K562 (cell line): ENCODE results near the gene DHCR7. TPM values are rescaled to one million over a fixed set of nuclear protein-coding genes. Genes with fewer than 3 reads are reported as not detected.

ENCODE experiments used
- ATF6 ChIP-seq: sonication (generic); formaldehyde crosslinking; IDR thresholded peaks from 2 replicates; pipeline ENCODE4 v1.4.0; 2020; ENCODE audit warnings: mild to moderate bottlenecking, missing genetic modification reagents
- CTBP1 ChIP-seq: fragments of 450-650 bp; IDR thresholded peaks from 2 replicates; pipeline ENCODE4 v1.6.1; 2016; ENCODE audit warnings: borderline replicate concordance
- FOXP1 ChIP-seq: sonication (generic); formaldehyde crosslinking; IDR thresholded peaks from 2 replicates; pipeline ENCODE4 v1.8.0; 2022; ENCODE audit warnings: mild to moderate bottlenecking, missing genetic modification reagents
- RAD21 ChIP-seq, 2 experiments: fragments of 250-450 bp in 1 of 2; fragments of 450-650 bp in 1 of 2; sonication (Bioruptor Pico) in 1 of 2; formaldehyde crosslinking in 1 of 2; IDR thresholded peaks in 1 of 2; conservative IDR thresholded peaks in 1 of 2; 2 replicates each; pipeline versions ENCODE4 v1.4.0 to v1.8.0; 2020 to 2022; ENCODE audit warnings: mild to moderate bottlenecking in 2 of 2, moderate library complexity in 1 of 2
- SAFB2 ChIP-seq: fragments of 200-400 bp; formaldehyde crosslinking; IDR thresholded peaks from 2 replicates; pipeline ENCODE4 v1.6.1; 2018; ENCODE audit warnings: borderline replicate concordance, low read length, low read depth, moderate library complexity; ENCODE audit not compliant: severe bottlenecking
- SMC3 ChIP-seq: conservative IDR thresholded peaks from 2 replicates; pipeline ENCODE4 v1.6.1; 2011; ENCODE audit warnings: low read depth, low read length, improper control_type of control experiment; ENCODE audit not compliant: insufficient read depth
- TAF15 ChIP-seq: fragments of 200-400 bp; formaldehyde crosslinking; IDR thresholded peaks from 2 replicates; pipeline ENCODE4 v1.6.1; 2017; ENCODE audit warnings: mild to moderate bottlenecking, low read depth, low read length, moderate library complexity
- ZMIZ1 ChIP-seq, 2 experiments: fragments of 150-350 bp in 1 of 2; IDR thresholded peaks; 2 replicates each; pipeline ENCODE4 v1.6.1; 2012 to 2016; ENCODE audit warnings: low read depth in 2 of 2, low read length in 2 of 2, mild to moderate bottlenecking in 1 of 2, moderate library complexity in 1 of 2
- ZNF347 ChIP-seq: fragments of 450-650 bp; formaldehyde crosslinking; IDR thresholded peaks from 2 replicates; pipeline ENCODE4 v1.4.0; 2020; ENCODE audit warnings: low read depth, mild to moderate bottlenecking, moderate library complexity
- polyA plus RNA-seq, 8 experiments: library from polyadenylated mRNA; depleted of rRNA in 4 of 8; stranded (reverse) in 5 of 8; unstranded in 3 of 8; fragments of >200 nt; fragmentation: Nextera tagmentation in 2 of 8; fragmentation: Illumina TruSeq in 1 of 8; extraction: Ambion mirVana in 2 of 8; extraction: Trizol in 1 of 8; gene quantifications; 2 replicates each; pipeline versions ENCODE4 v1.2.1 to v1.2.3, GENCODE V29; 2011 to 2014; ENCODE audit warnings: inconsistent platforms in 1 of 8, missing spikeins in 1 of 8
- total RNA-seq, 7 experiments: library from RNA; depleted of rRNA in 6 of 7; stranded (reverse); fragments of >200 nt in 6 of 7; fragmentation: Illumina TruSeq in 2 of 7; extraction: Trizol in 2 of 7; gene quantifications; 2 replicates each; pipeline versions ENCODE4 v1.2.1 to v1.2.3, GENCODE V29; 2011 to 2021; ENCODE audit warnings: low replicate concordance in 1 of 7
- TF ChIP-seq, protein P1 (sequence below): sonication (generic); formaldehyde crosslinking; IDR thresholded peaks from 2 replicates; pipeline ENCODE4 v1.8.1; 2023; ENCODE audit warnings: mild to moderate bottlenecking, missing genetic modification reagents
- TF ChIP-seq, protein P2 (sequence below): fragments of 450-650 bp; IDR thresholded peaks from 2 replicates; pipeline ENCODE4 v1.6.1; 2014; ENCODE audit warnings: low read depth, mild to moderate bottlenecking, moderate library complexity, borderline replicate concordance

The DHCR7 gene
- total and polyA plus RNA-seq, 9 of the 15 experiments (the other 6 are each of a cell fraction or from before 2014, with no cell fraction given): 8.4 to 192 (median 82.4) TPM

DNA sequence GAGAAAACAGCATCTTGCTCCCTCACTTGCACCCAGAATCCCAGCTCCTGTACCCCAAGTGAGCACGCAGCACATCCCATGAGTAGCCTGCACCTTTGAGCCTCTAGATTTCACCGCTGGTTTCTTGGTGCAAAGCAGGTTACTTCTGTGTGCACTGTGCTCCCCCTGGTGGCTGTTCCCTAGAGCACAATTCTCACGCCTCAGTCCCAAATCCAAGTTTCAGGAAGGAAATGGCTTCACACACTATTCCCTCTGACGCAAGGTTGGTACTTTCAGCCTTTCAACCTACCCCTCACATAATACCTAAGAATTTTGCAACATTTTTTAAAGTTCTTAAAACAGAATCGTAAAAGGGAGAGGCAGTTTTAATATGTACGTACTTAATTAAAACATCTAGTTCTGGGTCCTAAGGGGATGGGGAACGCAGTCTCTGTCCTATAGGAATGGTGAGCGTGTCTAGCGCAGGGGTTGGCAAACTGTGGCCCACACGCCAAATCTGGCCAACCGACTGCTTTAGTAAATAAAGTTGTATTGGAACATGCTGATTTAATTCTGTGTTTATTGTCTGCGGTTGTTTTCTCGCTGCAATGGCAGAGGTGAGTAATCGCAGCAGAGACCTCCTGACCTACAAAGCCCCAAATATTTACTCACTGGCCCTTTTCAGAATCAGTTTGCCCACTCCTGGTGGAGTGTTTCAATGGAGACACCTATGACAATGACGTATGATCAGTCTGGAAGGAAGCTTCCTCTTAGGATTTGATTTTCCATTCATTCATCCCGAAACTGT, 27.5 kb downstream of the DHCR7 start (continued):
- TF ChIP-seq ATF6 (CRISPR knock-in tag): no peak
- TF ChIP-seq TAF15: no peak
- no peak for TF ChIP-seq FOXP1 (CRISPR knock-in tag)
- peak; percentile 42 to 81 for TF ChIP-seq RAD21 (CRISPR knock-in tag; conservative IDR thresholded peaks at IDR 0.05 in 1 of 2, IDR thresholded peaks at IDR 0.05 in 1 of 2)
- TF ChIP-seq, protein P1, sequence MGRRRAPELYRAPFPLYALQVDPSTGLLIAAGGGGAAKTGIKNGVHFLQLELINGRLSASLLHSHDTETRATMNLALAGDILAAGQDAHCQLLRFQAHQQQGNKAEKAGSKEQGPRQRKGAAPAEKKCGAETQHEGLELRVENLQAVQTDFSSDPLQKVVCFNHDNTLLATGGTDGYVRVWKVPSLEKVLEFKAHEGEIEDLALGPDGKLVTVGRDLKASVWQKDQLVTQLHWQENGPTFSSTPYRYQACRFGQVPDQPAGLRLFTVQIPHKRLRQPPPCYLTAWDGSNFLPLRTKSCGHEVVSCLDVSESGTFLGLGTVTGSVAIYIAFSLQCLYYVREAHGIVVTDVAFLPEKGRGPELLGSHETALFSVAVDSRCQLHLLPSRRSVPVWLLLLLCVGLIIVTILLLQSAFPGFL (CRISPR knock-in tag): no peak
- TF ChIP-seq, protein P2, sequence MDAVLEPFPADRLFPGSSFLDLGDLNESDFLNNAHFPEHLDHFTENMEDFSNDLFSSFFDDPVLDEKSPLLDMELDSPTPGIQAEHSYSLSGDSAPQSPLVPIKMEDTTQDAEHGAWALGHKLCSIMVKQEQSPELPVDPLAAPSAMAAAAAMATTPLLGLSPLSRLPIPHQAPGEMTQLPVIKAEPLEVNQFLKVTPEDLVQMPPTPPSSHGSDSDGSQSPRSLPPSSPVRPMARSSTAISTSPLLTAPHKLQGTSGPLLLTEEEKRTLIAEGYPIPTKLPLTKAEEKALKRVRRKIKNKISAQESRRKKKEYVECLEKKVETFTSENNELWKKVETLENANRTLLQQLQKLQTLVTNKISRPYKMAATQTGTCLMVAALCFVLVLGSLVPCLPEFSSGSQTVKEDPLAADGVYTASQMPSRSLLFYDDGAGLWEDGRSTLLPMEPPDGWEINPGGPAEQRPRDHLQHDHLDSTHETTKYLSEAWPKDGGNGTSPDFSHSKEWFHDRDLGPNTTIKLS: no peak
- TF ChIP-seq ZMIZ1 (IDR thresholded peaks at IDR 0.05; ENCODE audit: low read depth in 2 of 2, low read length in 2 of 2): no peak
- no peak for TF ChIP-seq SAFB2
- TF ChIP-seq ZNF347 (CRISPR knock-in tag): no peak
- TF ChIP-seq SMC3: peak; percentile 59
- TF ChIP-seq CTBP1: 0 out of 2 replicates have a peak, but pooled peaks have one; percentile 15
